K562 (cell line): ENCODE results near the gene TASP1. TPM values are rescaled to one million over a fixed set of nuclear protein-coding genes. Genes with fewer than 3 reads are reported as not detected.

ENCODE experiments used
- ETV6 ChIP-seq, 3 experiments: fragments of 150-350 bp in 1 of 3; sonication (generic) in 1 of 3; formaldehyde crosslinking in 1 of 3; IDR thresholded peaks; 2 replicates each; pipeline versions ENCODE4 v1.6.1 to v1.8.0; 2014 to 2022; ENCODE audit warnings: borderline replicate concordance in 2 of 3, low read depth in 2 of 3, antibody characterized with exemption in 1 of 3, low read length in 1 of 3, mild to moderate bottlenecking in 1 of 3, missing genetic modification reagents in 1 of 3
- MEIS2 ChIP-seq: fragments of 450-650 bp; IDR thresholded peaks from 2 replicates; pipeline ENCODE4 v1.6.1; 2014; ENCODE audit warnings: mild to moderate bottlenecking; ENCODE audit not compliant: partially characterized antibody
- NR2C2 ChIP-seq, 2 experiments: fragments of 200-800 bp in 1 of 2; sonication (Bioruptor generic) in 1 of 2; sonication (generic) in 1 of 2; formaldehyde crosslinking in 1 of 2; IDR thresholded peaks; 2 replicates each; pipeline versions ENCODE4 v1.6.1 to v1.8.0; 2016 to 2022; ENCODE audit warnings: mild to moderate bottlenecking in 1 of 2, missing compliant biosample characterization in 1 of 2, missing genetic modification characterization in 1 of 2, missing genetic modification reagents in 1 of 2
- RNF2 ChIP-seq: sonication (generic); IDR thresholded peaks from 2 replicates; pipeline ENCODE4 v1.6.1; 2016
- ZBTB8A ChIP-seq: fragments of 450-650 bp; IDR thresholded peaks from 2 replicates; pipeline ENCODE4 v1.6.1; 2018; ENCODE audit warnings: mild to moderate bottlenecking, moderate library complexity; ENCODE audit not compliant: partially characterized antibody
- ZNF232 ChIP-seq: sonication (generic); formaldehyde crosslinking; IDR thresholded peaks from 2 replicates; pipeline ENCODE4 v1.8.0; 2022; ENCODE audit warnings: mild to moderate bottlenecking, missing genetic modification reagents
- ZNF584 ChIP-seq: fragments of 200-800 bp; sonication (Bioruptor generic); IDR thresholded peaks from 2 replicates; pipeline ENCODE4 v1.6.1; 2016; ENCODE audit warnings: low read depth, mild to moderate bottlenecking, missing genetic modification characterization, missing compliant biosample characterization
- polyA plus RNA-seq, 8 experiments: library from polyadenylated mRNA; depleted of rRNA in 4 of 8; stranded (reverse) in 5 of 8; unstranded in 3 of 8; fragments of >200 nt; fragmentation: Nextera tagmentation in 2 of 8; fragmentation: Illumina TruSeq in 1 of 8; extraction: Ambion mirVana in 2 of 8; extraction: Trizol in 1 of 8; gene quantifications; 2 replicates each; pipeline versions ENCODE4 v1.2.1 to v1.2.3, GENCODE V29; 2011 to 2014; ENCODE audit warnings: inconsistent platforms in 1 of 8, missing spikeins in 1 of 8
- total RNA-seq, 7 experiments: library from RNA; depleted of rRNA in 6 of 7; stranded (reverse); fragments of >200 nt in 6 of 7; fragmentation: Illumina TruSeq in 2 of 7; extraction: Trizol in 2 of 7; gene quantifications; 2 replicates each; pipeline versions ENCODE4 v1.2.1 to v1.2.3, GENCODE V29; 2011 to 2021; ENCODE audit warnings: low replicate concordance in 1 of 7
- TF ChIP-seq, protein P1 (sequence below): fragments of 450-650 bp; IDR thresholded peaks from 2 replicates; pipeline ENCODE4 v1.6.1; 2017; ENCODE audit warnings: antibody characterized with exemption, mild to moderate bottlenecking
- TF ChIP-seq, protein P2 (sequence below): sonication (generic); formaldehyde crosslinking; IDR thresholded peaks from 2 replicates; pipeline ENCODE4 v1.4.0; 2020; ENCODE audit warnings: mild to moderate bottlenecking, missing genetic modification reagents
- TF ChIP-seq, protein P3 (sequence below): fragments of 200-800 bp; sonication (Bioruptor generic); IDR thresholded peaks from 2 replicates; pipeline ENCODE4 v1.6.1; 2016; ENCODE audit warnings: missing genetic modification characterization, missing compliant biosample characterization

Gene TASP1
- total and polyA plus RNA-seq, 9 of the 15 experiments (the other 6 are each of a cell fraction or from before 2014, with no cell fraction given): 3.7 to 10.6 (median 6.4) TPM

- TF ChIP-seq MEIS2: peak; percentile 19
- TF ChIP-seq, protein P1, sequence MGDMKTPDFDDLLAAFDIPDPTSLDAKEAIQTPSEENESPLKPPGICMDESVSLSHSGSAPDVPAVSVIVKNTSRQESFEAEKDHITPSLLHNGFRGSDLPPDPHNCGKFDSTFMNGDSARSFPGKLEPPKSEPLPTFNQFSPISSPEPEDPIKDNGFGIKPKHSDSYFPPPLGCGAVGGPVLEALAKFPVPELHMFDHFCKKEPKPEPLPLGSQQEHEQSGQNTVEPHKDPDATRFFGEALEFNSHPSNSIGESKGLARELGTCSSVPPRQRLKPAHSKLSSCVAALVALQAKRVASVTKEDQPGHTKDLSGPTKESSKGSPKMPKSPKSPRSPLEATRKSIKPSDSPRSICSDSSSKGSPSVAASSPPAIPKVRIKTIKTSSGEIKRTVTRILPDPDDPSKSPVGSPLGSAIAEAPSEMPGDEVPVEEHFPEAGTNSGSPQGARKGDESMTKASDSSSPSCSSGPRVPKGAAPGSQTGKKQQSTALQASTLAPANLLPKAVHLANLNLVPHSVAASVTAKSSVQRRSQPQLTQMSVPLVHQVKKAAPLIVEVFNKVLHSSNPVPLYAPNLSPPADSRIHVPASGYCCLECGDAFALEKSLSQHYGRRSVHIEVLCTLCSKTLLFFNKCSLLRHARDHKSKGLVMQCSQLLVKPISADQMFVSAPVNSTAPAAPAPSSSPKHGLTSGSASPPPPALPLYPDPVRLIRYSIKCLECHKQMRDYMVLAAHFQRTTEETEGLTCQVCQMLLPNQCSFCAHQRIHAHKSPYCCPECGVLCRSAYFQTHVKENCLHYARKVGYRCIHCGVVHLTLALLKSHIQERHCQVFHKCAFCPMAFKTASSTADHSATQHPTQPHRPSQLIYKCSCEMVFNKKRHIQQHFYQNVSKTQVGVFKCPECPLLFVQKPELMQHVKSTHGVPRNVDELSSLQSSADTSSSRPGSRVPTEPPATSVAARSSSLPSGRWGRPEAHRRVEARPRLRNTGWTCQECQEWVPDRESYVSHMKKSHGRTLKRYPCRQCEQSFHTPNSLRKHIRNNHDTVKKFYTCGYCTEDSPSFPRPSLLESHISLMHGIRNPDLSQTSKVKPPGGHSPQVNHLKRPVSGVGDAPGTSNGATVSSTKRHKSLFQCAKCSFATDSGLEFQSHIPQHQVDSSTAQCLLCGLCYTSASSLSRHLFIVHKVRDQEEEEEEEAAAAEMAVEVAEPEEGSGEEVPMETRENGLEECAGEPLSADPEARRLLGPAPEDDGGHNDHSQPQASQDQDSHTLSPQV: no peak
- no peak for TF ChIP-seq ZNF584 (CRISPR knock-in tag)
- TF ChIP-seq ZBTB8A: no peak
- TF ChIP-seq ZNF232 (CRISPR knock-in tag): no peak
- no peak for TF ChIP-seq RNF2
- TF ChIP-seq NR2C2 (CRISPR knock-in tag; IDR thresholded peaks at IDR 0.05): peak; percentile 68
- peak; percentile 94 for TF ChIP-seq NR2C2 (tag; IDR thresholded peaks at IDR 0.05)
- TF ChIP-seq ETV6 (IDR thresholded peaks at IDR 0.05; ENCODE audit: borderline replicate concordance in 1 of 2, low read depth in 2 of 2, low read length in 1 of 2): no peak
- no peak for TF ChIP-seq ETV6 (CRISPR knock-in tag; IDR thresholded peaks at IDR 0.05; ENCODE audit: borderline replicate concordance)
- TF ChIP-seq, protein P2, sequence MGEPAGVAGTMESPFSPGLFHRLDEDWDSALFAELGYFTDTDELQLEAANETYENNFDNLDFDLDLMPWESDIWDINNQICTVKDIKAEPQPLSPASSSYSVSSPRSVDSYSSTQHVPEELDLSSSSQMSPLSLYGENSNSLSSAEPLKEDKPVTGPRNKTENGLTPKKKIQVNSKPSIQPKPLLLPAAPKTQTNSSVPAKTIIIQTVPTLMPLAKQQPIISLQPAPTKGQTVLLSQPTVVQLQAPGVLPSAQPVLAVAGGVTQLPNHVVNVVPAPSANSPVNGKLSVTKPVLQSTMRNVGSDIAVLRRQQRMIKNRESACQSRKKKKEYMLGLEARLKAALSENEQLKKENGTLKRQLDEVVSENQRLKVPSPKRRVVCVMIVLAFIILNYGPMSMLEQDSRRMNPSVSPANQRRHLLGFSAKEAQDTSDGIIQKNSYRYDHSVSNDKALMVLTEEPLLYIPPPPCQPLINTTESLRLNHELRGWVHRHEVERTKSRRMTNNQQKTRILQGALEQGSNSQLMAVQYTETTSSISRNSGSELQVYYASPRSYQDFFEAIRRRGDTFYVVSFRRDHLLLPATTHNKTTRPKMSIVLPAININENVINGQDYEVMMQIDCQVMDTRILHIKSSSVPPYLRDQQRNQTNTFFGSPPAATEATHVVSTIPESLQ (CRISPR knock-in tag): 0 out of 2 replicates have a peak, but pooled peaks have one; percentile 31
- TF ChIP-seq, protein P3, sequence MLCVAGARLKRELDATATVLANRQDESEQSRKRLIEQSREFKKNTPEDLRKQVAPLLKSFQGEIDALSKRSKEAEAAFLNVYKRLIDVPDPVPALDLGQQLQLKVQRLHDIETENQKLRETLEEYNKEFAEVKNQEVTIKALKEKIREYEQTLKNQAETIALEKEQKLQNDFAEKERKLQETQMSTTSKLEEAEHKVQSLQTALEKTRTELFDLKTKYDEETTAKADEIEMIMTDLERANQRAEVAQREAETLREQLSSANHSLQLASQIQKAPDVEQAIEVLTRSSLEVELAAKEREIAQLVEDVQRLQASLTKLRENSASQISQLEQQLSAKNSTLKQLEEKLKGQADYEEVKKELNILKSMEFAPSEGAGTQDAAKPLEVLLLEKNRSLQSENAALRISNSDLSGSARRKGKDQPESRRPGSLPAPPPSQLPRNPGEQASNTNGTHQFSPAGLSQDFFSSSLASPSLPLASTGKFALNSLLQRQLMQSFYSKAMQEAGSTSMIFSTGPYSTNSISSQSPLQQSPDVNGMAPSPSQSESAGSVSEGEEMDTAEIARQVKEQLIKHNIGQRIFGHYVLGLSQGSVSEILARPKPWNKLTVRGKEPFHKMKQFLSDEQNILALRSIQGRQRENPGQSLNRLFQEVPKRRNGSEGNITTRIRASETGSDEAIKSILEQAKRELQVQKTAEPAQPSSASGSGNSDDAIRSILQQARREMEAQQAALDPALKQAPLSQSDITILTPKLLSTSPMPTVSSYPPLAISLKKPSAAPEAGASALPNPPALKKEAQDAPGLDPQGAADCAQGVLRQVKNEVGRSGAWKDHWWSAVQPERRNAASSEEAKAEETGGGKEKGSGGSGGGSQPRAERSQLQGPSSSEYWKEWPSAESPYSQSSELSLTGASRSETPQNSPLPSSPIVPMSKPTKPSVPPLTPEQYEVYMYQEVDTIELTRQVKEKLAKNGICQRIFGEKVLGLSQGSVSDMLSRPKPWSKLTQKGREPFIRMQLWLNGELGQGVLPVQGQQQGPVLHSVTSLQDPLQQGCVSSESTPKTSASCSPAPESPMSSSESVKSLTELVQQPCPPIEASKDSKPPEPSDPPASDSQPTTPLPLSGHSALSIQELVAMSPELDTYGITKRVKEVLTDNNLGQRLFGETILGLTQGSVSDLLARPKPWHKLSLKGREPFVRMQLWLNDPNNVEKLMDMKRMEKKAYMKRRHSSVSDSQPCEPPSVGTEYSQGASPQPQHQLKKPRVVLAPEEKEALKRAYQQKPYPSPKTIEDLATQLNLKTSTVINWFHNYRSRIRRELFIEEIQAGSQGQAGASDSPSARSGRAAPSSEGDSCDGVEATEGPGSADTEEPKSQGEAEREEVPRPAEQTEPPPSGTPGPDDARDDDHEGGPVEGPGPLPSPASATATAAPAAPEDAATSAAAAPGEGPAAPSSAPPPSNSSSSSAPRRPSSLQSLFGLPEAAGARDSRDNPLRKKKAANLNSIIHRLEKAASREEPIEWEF (CRISPR knock-in tag): no peak
Measured at GRCh38 chr20:13638496-13639149, at the start of gene TASP1 (continued).
